ENCODE measurements around the gene WDR90. TPM values are rescaled to one million over a fixed set of nuclear protein-coding genes. Genes with fewer than 3 reads are reported as not detected.

WDR90 gene
- total and polyA plus RNA-seq, 7 experiments from 2014 or later: 0.56 to 70.6 (median 12.3) TPM

DNA sequence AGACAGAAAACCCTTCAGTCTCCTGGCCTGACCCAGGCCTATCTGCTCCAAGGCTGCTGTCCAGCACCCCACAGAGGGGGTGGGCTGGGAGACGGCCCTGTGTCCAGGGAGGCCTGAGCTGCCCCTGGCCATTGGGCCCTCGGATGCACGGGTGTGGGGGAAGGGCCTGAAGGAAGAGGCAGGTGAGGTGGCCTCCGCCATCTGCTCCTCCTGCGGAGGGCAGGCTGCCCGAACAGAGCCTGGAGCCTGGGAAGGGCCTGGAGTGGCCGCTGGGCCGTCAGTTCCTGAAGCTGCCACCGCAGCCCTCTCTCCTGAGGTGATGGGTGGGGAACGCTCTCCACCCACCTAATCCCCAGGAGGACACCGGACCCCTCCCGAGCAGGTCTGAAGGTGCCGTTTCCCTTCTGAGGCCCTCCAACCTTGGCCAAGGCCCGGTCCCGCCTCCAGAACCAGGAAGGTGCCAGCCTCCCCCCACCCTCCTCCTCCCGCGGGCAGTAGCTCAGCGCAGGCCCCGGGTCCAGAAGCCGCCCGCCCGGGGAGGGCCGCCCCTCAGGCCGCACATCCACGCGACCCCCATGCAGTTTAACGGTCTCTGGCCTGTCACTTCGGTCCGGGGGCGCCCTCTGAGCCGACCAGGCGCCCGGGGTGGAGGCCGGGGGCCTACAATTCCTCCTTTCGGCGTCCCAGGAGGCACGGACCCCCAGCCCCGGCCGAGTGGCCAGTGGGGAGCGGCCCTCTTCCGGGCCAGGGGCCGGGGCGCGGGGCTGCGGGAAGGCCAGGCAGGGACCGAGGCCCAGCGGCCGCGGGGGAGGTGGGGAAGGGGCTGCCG lies 55.6 kb downstream of the WDR90 start:
- H3K27ac ChIP-seq (ENCODE audit: low read depth, low read length): no peak overlapping the region
- ChIA-PET POLR2A (interaction anchor here (1.1 kb wide), 1 partner anchor 9 kb away, joined by 5 read pairs; no protein-coding TSS in a partner anchor), CTCF (no interaction called here)
- H3K27me3 Mint-ChIP-seq: peaks cover 23 to 67% (median 28%) of the 10 kb centered on the region in 5 donors
- H3K27ac Mint-ChIP-seq: no peak overlapping the region
- peaks cover 0 to 2% (median 0%) of the 10 kb centered on the region in 11 donors for H3K9me3 Mint-ChIP-seq
- DNase-seq: no peak
- no peaks in the 10 kb centered on the region for H3K36me3 ChIP-seq (ENCODE audit: control insufficient read depth in 2 of 3, insufficient read depth in 3 of 3, low read length in 3 of 3)
- peaks cover 8 to 14% of the 10 kb centered on the region in 2 donors for H3K4me1 ChIP-seq (ENCODE audit: control insufficient read depth in 2 of 2, insufficient read depth in 2 of 2, low read length in 2 of 2)
- H3K4me3 ChIP-seq (ENCODE audit: low read length): no peak overlapping the region
- intact Hi-C loops (cut with micrococcal nuclease): loop anchor here in 1 of 2 donors (5.0 kb wide), 1 partner anchor 483 kb away; no protein-coding TSS in a partner anchor
- H3K36me3 Mint-ChIP-seq: no peaks in the 10 kb centered on the region
- H3K4me3 Mint-ChIP-seq: no peak overlapping the region
- peaks cover 4 to 22% of the 10 kb centered on the region in 2 donors for H3K27me3 ChIP-seq (ENCODE audit: control insufficient read depth in 2 of 2, insufficient read depth in 2 of 2, low read length in 2 of 2)
- peaks cover 0 to 7% (median 1%) of the 10 kb centered on the region in 7 donors for H3K4me1 Mint-ChIP-seq
- ATAC-seq: no peak
- H3K9me3 ChIP-seq (ENCODE audit: control insufficient read depth in 2 of 3, low read length in 3 of 3): no peaks in the 10 kb centered on the region

GRCh38 chr16:705431-706188 lies 56.4 kb downstream of the WDR90 start, which contains the start of gene FBXL16:
Gene FBXL16 (minus strand): TSS chr16:705801. CDS start chr16:697405, 8,396 bp downstream.
- Mint-ChIP-seq H3K36me3 (no peaks in the 10 kb centered on the region), H3K27ac (no peak within 1 kb of the TSS), H3K4me3 (peak within 1 kb of the TSS in 7 of 10 donors; percentile 21 to 72 (median 38)), H3K4me1 (peaks cover 0 to 4% (median 1%) of the 10 kb centered on the region in 7 donors), H3K9me3 (peaks cover 0 to 2% (median 0%) of the 10 kb centered on the region in 11 donors), H3K27me3 (peaks cover 23 to 64% (median 28%) of the 10 kb centered on the region in 5 donors)
- Histone ChIP-seq H3K36me3 (ENCODE audit: control insufficient read depth in 2 of 3, insufficient read depth in 3 of 3, low read length in 3 of 3) (no peaks in the 10 kb centered on the region), H3K4me3 (ENCODE audit: low read length) (no peak within 1 kb of the TSS), H3K4me1 (ENCODE audit: control insufficient read depth in 2 of 2, insufficient read depth in 2 of 2, low read length in 2 of 2) (peaks cover 0 to 8% of the 10 kb centered on the region in 2 donors), H3K27me3 (ENCODE audit: control insufficient read depth in 2 of 2, insufficient read depth in 2 of 2, low read length in 2 of 2) (peaks cover 4 to 22% of the 10 kb centered on the region in 2 donors), H3K27ac (ENCODE audit: low read depth, low read length) (no peak within 1 kb of the TSS), H3K9me3 (ENCODE audit: control insufficient read depth in 2 of 3, low read length in 3 of 3) (no peaks in the 10 kb centered on the region)
- ChIA-PET CTCF (no interaction called here), POLR2A (no interaction called here)
- intact Hi-C loops (cut with micrococcal nuclease): no loop called here
- DNase-seq: no peak
- peak; percentile 28 for ATAC-seq

DNA sequence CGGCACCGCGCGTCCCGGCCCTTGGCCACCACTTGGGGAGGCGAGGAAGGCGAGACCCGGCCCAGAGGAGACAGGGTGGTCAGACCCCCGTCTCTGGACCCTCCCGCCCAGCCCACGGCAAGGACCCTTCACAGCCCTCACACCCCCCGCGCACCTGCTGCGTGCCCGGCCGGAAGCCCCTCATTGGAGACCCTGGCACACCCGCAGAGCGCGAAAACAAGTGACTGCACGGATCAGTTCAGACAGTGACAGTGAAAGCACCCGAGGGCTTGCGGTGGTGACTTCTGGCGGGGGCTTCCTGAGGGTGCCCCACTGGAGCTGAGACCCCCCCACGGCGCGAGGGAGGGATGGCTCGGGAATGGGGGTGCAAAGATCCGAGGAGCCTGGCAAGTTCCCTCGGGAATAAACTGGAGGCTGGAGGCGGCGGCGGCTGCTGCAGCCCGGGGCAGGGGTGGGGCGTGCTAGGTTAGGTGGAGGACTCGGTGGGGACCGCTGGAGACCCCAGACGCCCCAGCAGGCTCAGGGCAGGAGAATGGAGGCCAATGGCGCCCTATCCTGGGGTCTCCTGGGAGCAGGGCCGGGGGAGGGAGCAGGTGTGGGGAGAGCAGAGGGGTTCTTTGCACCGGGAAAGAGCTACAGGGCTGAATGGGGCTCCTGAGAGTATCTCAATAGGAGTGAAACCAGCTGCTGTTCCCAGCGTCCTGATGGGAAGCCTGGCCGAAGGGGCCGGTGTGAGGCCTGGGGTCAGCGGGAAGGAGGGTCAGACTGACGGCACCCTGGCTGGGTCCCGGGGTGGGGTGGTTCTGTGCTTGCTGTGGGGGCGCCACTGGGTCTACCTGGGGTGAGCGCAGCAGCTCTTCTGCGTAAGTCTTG lies 57.3 kb downstream of the WDR90 start:
- no peaks in the 10 kb centered on the region for H3K9me3 ChIP-seq (ENCODE audit: control insufficient read depth in 2 of 3, low read length in 3 of 3)

GRCh38 chr16:707062-707538 lies 57.9 kb downstream of the WDR90 start:
- peaks cover 4 to 21% of the 10 kb centered on the region in 2 donors for H3K27me3 ChIP-seq (ENCODE audit: control insufficient read depth in 2 of 2, insufficient read depth in 2 of 2, low read length in 2 of 2)
- intact Hi-C loops (cut with micrococcal nuclease): no loop called here
- Mint-ChIP-seq H3K27me3 (peaks cover 22 to 52% (median 30%) of the 10 kb centered on the region in 5 donors), H3K9me3 (peaks cover 0 to 2% (median 0%) of the 10 kb centered on the region in 11 donors), H3K4me1 (peaks cover 0 to 4% (median 1%) of the 10 kb centered on the region in 7 donors), H3K27ac (no peak overlapping the region), H3K36me3 (no peaks in the 10 kb centered on the region), H3K4me3 (peak overlapping the region in 3 of 10 donors; percentile 23 to 72 (median 66))
- H3K4me3 ChIP-seq (ENCODE audit: low read length): no peak overlapping the region
- no peak overlapping the region for H3K27ac ChIP-seq (ENCODE audit: low read depth, low read length)
- CTCF ChIA-PET: interaction anchor here (0.6 kb wide), 1 partner anchor 86 kb away, joined by 3 read pairs; no protein-coding TSS in a partner anchor
- DNase-seq (no peak), ATAC-seq (no peak)
- POLR2A ChIA-PET: interaction anchor here (0.8 to 2.3 kb wide), 3 partner anchors 11 to 26 kb away, joined by 3 to 8 read pairs (median 4); partner anchors contain the start of gene STUB1
- H3K9me3 ChIP-seq (ENCODE audit: control insufficient read depth in 2 of 3, low read length in 3 of 3): no peaks in the 10 kb centered on the region
- H3K4me1 ChIP-seq (ENCODE audit: control insufficient read depth in 2 of 2, insufficient read depth in 2 of 2, low read length in 2 of 2): no peaks in the 10 kb centered on the region
- H3K36me3 ChIP-seq (ENCODE audit: control insufficient read depth in 2 of 3, insufficient read depth in 3 of 3, low read length in 3 of 3): no peaks in the 10 kb centered on the region

More for the DNA sequence above, 57.3 kb downstream of the WDR90 start:
- Mint-ChIP-seq H3K36me3 (no peaks in the 10 kb centered on the region), H3K4me3 (peak overlapping the region in 7 of 10 donors; percentile 21 to 72 (median 38)), H3K27me3 (peaks cover 23 to 59% (median 31%) of the 10 kb centered on the region in 5 donors), H3K9me3 (peaks cover 0 to 2% (median 0%) of the 10 kb centered on the region in 11 donors), H3K4me1 (peaks cover 0 to 4% (median 1%) of the 10 kb centered on the region in 7 donors), H3K27ac (no peak overlapping the region)
- H3K4me1 ChIP-seq (ENCODE audit: control insufficient read depth in 2 of 2, insufficient read depth in 2 of 2, low read length in 2 of 2): no peaks in the 10 kb centered on the region
- POLR2A ChIA-PET: interaction anchor here (1.6 to 2.3 kb wide), 2 partner anchors 11 to 13 kb away, joined by 4 to 8 read pairs; no protein-coding TSS in a partner anchor
- no peaks in the 10 kb centered on the region for H3K36me3 ChIP-seq (ENCODE audit: control insufficient read depth in 2 of 3, insufficient read depth in 3 of 3, low read length in 3 of 3)
- DNase-seq: no peak
- CTCF ChIA-PET: interaction anchor here (0.6 kb wide), 1 partner anchor 87 kb away, joined by 3 read pairs; no protein-coding TSS in a partner anchor
- H3K27me3 ChIP-seq (ENCODE audit: control insufficient read depth in 2 of 2, insufficient read depth in 2 of 2, low read length in 2 of 2): peaks cover 4 to 22% of the 10 kb centered on the region in 2 donors
- ATAC-seq: no peak
- no peak overlapping the region for H3K27ac ChIP-seq (ENCODE audit: low read depth, low read length)
- no peak overlapping the region for H3K4me3 ChIP-seq (ENCODE audit: low read length)
- intact Hi-C loops (cut with micrococcal nuclease): no loop called here

- ATAC-seq (no peak), DNase-seq (no peak)
- Mint-ChIP-seq H3K27me3 (peaks cover 17 to 48% (median 24%) of the 10 kb centered on the region in 5 donors), H3K27ac (peak overlapping the region in 1 of 9 donors; percentile 38), H3K4me1 (peaks cover 0 to 4% (median 4%) of the 10 kb centered on the region in 7 donors), H3K36me3 (no peaks in the 10 kb centered on the region), H3K9me3 (peaks cover 0 to 2% (median 0%) of the 10 kb centered on the region in 11 donors), H3K4me3 (peak overlapping the region in 1 of 10 donors; percentile 39)
- H3K36me3 ChIP-seq (ENCODE audit: control insufficient read depth in 2 of 3, insufficient read depth in 3 of 3, low read length in 3 of 3): no peaks in the 10 kb centered on the region
- intact Hi-C loops (cut with micrococcal nuclease): no loop called here
- H3K9me3 ChIP-seq (ENCODE audit: control insufficient read depth in 2 of 3, low read length in 3 of 3): no peaks in the 10 kb centered on the region
- ChIA-PET POLR2A (interaction anchor here (0.8 to 2.3 kb wide), 2 partner anchors 12 to 27 kb away, joined by 3 to 8 read pairs; partner anchors contain the start of gene STUB1), CTCF (no interaction called here)
- H3K27me3 ChIP-seq (ENCODE audit: control insufficient read depth in 2 of 2, insufficient read depth in 2 of 2, low read length in 2 of 2): peaks cover 4 to 20% of the 10 kb centered on the region in 2 donors
- H3K4me1 ChIP-seq (ENCODE audit: control insufficient read depth in 2 of 2, insufficient read depth in 2 of 2, low read length in 2 of 2): no peaks in the 10 kb centered on the region
- H3K27ac ChIP-seq (ENCODE audit: low read depth, low read length): no peak overlapping the region
- H3K4me3 ChIP-seq (ENCODE audit: low read length): no peak overlapping the region
Measured at GRCh38 chr16:708019-708418, 58.9 kb downstream of the WDR90 start.

Measured in naive thymus-derived CD4-positive, alpha-beta T cell (primary cell).